ENCODE data around the gene COL8A1. TPM values are rescaled to one million over a fixed set of nuclear protein-coding genes. Genes with fewer than 3 reads are reported as not detected.

The COL8A1 gene
- total and polyA plus RNA-seq, 9 of the 15 experiments (the other 6 are each of a cell fraction or from before 2014, with no cell fraction given) = 0.07 TPM; not detected in 8

DNA sequence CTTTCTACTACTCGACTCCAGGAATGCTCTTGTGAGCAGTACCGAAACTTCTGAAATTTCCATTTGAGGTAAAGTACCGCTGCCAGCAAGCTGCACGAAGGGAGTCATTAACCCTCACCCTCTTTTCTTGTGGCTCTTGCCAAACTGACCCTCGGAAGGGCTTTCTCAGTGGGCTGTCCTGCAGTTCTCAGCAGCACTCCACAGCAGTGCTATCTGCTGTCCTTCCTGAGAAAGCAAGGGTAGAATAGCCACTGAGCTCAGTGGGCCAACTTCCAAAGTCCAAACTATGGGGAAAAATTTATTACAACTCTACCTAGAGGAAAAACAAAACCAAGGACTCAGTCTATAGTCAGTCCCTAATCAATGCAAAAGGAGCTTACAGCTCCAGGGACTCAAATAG, 38.5 kb upstream of the COL8A1 start:
- DNase-seq (ENCODE audit: extremely low read depth in 1 of 4, low spot score in 3 of 4) (no peak), ATAC-seq (no peak), FAIRE-seq (no peak)
- H3K4me2 ChIP-seq (ENCODE audit: insufficient read depth, low read length) = no peak overlapping the region
- no peaks in the 10 kb centered on the region for H4K20me1 ChIP-seq (replicated peaks; ENCODE audit: control insufficient read depth, insufficient read depth, low read length)
- H3K36me3 ChIP-seq (ENCODE audit: control insufficient read depth, insufficient read depth, low read length) = no peaks in the 10 kb centered on the region
- no peak overlapping the region for H2AFZ ChIP-seq (ENCODE audit: low read depth, low read length)
- intact Hi-C loops (cut with micrococcal nuclease) (no loop called here), in situ Hi-C loops (cut with MboI) (no loop called here)
- no peak overlapping the region for H3K9ac ChIP-seq (ENCODE audit: insufficient read depth in 1 of 2, low read depth in 2 of 2, low read length in 2 of 2)
- no TSS peak for BruUV-seq (replicated peaks)
- no peaks in the 10 kb centered on the region for H3K9me3 ChIP-seq (replicated peaks; ENCODE audit: control insufficient read depth, insufficient read depth, low read depth, low read length)
- CTCF ChIA-PET (ENCODE audit: low intra/inter-chr PET ratio) = no interaction called here
- POLR2A ChIA-PET = no interaction called here
- H3K79me2 ChIP-seq (ENCODE audit: control insufficient read depth, insufficient read depth, low read length) = no peaks in the 10 kb centered on the region
- H3K27ac ChIP-seq (ENCODE audit: extremely low read depth, low read depth, low read length) = no peak overlapping the region
- no peak for TF ChIP-seq IRF2 (CRISPR knock-in tag; IDR thresholded peaks at IDR 0.05)
- no peak for TF ChIP-seq ZC3H11A (IDR thresholded peaks at IDR 0.05; ENCODE audit: low read depth, low read length)
- TF ChIP-seq ZSCAN32 (CRISPR knock-in tag; IDR thresholded peaks at IDR 0.05) = no peak
- TF ChIP-seq TCF15 (CRISPR knock-in tag; IDR thresholded peaks at IDR 0.05) = no peak
- TF ChIP-seq HNRNPL (IDR thresholded peaks at IDR 0.05; ENCODE audit: low read depth, low read length) = no peak
- no peak for TF ChIP-seq ZNF395 (CRISPR knock-in tag; IDR thresholded peaks at IDR 0.05)
- TF ChIP-seq ZNF76 (CRISPR knock-in tag; IDR thresholded peaks at IDR 0.05; ENCODE audit: borderline replicate concordance) = no peak
- no peak for TF ChIP-seq PTRF (tag; IDR thresholded peaks at IDR 0.05)
- no peak for TF ChIP-seq SMARCA4 (IDR thresholded peaks at IDR 0.05)
- TF ChIP-seq, protein P1, sequence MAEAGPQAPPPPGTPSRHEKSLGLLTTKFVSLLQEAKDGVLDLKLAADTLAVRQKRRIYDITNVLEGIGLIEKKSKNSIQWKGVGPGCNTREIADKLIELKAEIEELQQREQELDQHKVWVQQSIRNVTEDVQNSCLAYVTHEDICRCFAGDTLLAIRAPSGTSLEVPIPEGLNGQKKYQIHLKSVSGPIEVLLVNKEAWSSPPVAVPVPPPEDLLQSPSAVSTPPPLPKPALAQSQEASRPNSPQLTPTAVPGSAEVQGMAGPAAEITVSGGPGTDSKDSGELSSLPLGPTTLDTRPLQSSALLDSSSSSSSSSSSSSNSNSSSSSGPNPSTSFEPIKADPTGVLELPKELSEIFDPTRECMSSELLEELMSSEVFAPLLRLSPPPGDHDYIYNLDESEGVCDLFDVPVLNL (CRISPR knock-in tag; IDR thresholded peaks at IDR 0.05; ENCODE audit: low read depth) = no peak
- TF ChIP-seq, protein P2, sequence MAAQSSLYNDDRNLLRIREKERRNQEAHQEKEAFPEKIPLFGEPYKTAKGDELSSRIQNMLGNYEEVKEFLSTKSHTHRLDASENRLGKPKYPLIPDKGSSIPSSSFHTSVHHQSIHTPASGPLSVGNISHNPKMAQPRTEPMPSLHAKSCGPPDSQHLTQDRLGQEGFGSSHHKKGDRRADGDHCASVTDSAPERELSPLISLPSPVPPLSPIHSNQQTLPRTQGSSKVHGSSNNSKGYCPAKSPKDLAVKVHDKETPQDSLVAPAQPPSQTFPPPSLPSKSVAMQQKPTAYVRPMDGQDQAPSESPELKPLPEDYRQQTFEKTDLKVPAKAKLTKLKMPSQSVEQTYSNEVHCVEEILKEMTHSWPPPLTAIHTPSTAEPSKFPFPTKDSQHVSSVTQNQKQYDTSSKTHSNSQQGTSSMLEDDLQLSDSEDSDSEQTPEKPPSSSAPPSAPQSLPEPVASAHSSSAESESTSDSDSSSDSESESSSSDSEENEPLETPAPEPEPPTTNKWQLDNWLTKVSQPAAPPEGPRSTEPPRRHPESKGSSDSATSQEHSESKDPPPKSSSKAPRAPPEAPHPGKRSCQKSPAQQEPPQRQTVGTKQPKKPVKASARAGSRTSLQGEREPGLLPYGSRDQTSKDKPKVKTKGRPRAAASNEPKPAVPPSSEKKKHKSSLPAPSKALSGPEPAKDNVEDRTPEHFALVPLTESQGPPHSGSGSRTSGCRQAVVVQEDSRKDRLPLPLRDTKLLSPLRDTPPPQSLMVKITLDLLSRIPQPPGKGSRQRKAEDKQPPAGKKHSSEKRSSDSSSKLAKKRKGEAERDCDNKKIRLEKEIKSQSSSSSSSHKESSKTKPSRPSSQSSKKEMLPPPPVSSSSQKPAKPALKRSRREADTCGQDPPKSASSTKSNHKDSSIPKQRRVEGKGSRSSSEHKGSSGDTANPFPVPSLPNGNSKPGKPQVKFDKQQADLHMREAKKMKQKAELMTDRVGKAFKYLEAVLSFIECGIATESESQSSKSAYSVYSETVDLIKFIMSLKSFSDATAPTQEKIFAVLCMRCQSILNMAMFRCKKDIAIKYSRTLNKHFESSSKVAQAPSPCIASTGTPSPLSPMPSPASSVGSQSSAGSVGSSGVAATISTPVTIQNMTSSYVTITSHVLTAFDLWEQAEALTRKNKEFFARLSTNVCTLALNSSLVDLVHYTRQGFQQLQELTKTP (IDR thresholded peaks at IDR 0.05; ENCODE audit: low read depth in 1 of 2, partially characterized antibody in 2 of 2) = no peak
- no peak for TF ChIP-seq DPF2 (IDR thresholded peaks at IDR 0.05)
- no peak for TF ChIP-seq EP300 (IDR thresholded peaks at IDR 0.05; ENCODE audit: low read length)
- TF ChIP-seq TARDBP (IDR thresholded peaks at IDR 0.05) = no peak
- TF ChIP-seq SP1 (CRISPR knock-in tag; IDR thresholded peaks at IDR 0.05) = no peak
- no peak for TF ChIP-seq ELF4 (CRISPR knock-in tag; IDR thresholded peaks at IDR 0.05)
- no peak for TF ChIP-seq NCOA4 (IDR thresholded peaks at IDR 0.05; ENCODE audit: partially characterized antibody)
- no peak for TF ChIP-seq HDAC2 (IDR thresholded peaks at IDR 0.05)
- no peak for TF ChIP-seq SNIP1 (IDR thresholded peaks at IDR 0.05; ENCODE audit: low read depth)
- no peak for TF ChIP-seq ERF (CRISPR knock-in tag; IDR thresholded peaks at IDR 0.05)
- no peaks in the 10 kb centered on the region for H3K4me1 ChIP-seq (replicated peaks in 1 of 2; ENCODE audit: control insufficient read depth in 2 of 2, insufficient read depth in 2 of 2, low read length in 2 of 2)
- H3K9me1 ChIP-seq (ENCODE audit: control insufficient read depth, insufficient read depth, low read length) = no peaks in the 10 kb centered on the region
- 0% methylated on average over 5 of the region's 5 CpGs for WGBS (ENCODE audit: insufficient coverage, low coverage, missing lambda C conversion rate)
- H3K27me3 ChIP-seq (ENCODE audit: control insufficient read depth in 2 of 2, insufficient read depth in 2 of 2, low read length in 2 of 2) = no peaks in the 10 kb centered on the region
- H3K4me3 ChIP-seq = no peak overlapping the region
